Fibroblast of pulmonary artery (primary cell): ENCODE data around the gene PLXDC2.

Experiments used
- DNase-seq: peaks from one replicate; pipeline ENCODE4 v3.0.0-alpha.2; 2010; ENCODE audit warnings: low read depth
- H3K4me3 ChIP-seq: replicated peaks from 2 replicates; pipeline ENCODE4 v1.5.1; 2011; ENCODE audit warnings: low read depth, mild to moderate bottlenecking, control low read depth, low read length, moderate library complexity
- TF ChIP-seq, protein P1 (sequence below): IDR thresholded peaks from 2 replicates; pipeline ENCODE4 v1.5.1; 2011; ENCODE audit warnings: mild to moderate bottlenecking, control low read depth, low read length, inconsistent platforms; ENCODE audit errors: missing control alignments

Gene PLXDC2

DNA sequence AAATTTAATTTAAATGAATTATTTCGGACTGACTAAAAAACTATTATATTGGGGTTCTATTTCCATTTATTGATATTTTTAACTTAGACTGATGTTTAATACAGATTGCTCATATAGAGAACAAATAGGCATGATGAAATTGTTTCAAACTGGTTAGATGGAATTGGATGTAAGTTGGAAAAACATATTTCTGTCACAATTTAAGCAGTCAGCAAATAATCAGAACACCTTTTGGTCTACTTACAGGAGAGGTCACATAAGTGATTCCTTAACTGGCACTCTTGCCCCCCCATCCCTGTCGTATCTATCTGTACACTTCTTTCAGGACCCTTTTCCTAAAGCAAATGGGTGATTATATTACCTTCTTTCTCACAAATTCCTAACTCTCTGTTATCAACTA lies 138.4 kb downstream of the PLXDC2 start:
- H3K4me3 ChIP-seq, result no peak overlapping the region
- TF ChIP-seq, protein P1, sequence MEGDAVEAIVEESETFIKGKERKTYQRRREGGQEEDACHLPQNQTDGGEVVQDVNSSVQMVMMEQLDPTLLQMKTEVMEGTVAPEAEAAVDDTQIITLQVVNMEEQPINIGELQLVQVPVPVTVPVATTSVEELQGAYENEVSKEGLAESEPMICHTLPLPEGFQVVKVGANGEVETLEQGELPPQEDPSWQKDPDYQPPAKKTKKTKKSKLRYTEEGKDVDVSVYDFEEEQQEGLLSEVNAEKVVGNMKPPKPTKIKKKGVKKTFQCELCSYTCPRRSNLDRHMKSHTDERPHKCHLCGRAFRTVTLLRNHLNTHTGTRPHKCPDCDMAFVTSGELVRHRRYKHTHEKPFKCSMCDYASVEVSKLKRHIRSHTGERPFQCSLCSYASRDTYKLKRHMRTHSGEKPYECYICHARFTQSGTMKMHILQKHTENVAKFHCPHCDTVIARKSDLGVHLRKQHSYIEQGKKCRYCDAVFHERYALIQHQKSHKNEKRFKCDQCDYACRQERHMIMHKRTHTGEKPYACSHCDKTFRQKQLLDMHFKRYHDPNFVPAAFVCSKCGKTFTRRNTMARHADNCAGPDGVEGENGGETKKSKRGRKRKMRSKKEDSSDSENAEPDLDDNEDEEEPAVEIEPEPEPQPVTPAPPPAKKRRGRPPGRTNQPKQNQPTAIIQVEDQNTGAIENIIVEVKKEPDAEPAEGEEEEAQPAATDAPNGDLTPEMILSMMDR, result no peak
- no peak for DNase-seq

DNA sequence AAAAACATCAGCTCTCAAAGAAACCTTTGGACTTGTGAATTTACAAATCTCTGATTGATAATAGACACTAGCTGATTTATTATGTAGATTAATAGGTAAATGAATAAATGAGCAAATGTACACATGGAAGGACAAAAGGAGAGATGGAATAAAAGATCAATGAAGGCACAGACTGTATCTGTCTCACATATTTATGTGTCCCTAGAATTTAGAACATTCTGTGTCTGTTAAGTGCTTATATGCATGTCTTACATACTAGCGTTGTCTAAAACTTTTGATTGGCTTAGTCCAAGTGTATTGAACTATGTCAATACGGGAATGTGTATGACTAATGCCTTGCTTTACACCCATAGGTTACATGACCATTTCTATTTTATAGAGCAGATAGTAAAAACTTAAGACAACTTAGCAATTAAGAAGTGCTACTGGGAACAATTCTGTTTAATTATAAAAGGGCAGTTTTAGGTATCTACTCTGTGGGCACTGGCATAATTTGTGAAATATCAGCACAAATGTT lies 140.3 kb downstream of the PLXDC2 start:
- no peak overlapping the region for H3K4me3 ChIP-seq
- TF ChIP-seq, protein P1, result no peak
- DNase-seq, result no peak

DNA sequence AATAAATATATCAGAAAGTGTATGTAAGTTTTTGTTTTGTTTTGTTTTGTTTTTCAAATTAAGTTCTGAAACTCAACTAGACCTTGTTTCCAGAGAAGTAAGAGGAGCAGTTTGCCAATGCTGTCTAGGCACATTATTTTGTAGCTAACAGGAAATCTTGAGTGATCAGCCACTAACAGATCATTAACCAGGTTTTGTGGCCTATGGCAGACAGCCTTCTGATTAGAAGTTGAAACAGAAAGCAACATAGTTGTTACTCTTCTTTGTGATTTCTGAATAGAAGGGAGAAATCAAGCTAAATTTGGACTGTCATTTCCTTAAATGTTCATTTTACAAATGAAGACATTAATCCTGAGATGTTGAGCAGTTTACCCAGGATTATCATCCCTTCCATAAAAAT lies 142.6 kb downstream of the PLXDC2 start:
- H3K4me3 ChIP-seq, result no peak overlapping the region
- TF ChIP-seq, protein P1, result no peak
- no peak for DNase-seq

DNA sequence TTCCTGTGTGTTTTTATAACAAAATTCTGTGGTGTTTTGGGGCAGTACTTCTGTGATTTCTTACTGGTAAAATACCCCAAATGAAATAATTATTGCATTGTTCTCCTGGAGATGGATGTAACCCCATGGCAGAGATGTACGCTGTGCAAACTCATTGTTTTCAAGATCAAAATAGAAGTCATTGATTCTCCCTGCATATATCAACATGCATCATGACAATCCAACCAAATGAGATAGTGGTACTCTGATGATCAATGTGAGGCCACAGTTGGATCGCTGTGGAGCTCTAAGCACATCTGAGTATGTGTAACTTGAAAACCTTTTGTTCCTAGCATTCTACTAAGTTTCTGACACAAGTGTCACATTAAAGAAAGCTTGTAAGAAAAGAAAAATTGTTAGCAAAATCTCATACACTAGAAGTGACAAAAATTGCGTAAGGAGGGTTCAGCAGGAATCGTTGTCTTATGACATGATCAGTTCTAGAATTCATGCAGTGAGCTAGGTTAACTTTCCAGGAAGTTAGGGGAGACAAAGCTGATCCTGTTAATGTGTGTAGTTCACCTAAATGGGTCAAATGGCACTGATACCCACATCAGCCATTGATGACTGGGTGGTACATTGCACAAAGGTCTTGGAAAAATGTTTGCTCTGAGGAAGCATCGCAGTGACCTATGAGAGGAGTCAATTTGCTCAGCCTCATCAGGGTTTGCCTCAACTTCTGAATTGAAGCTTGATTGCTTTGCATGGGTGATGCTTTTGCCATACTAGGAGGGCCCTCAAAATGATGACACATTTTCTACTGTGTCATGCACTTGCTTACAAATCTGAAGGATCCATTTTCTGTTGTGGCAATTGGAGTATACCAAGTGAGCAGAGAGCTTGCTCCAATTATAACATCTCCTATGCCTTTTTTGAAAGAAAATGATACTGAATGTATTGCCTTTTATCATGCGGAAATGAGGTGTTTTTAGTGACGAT lies 145.1 kb downstream of the PLXDC2 start:
- DNase-seq, result no peak

DNA sequence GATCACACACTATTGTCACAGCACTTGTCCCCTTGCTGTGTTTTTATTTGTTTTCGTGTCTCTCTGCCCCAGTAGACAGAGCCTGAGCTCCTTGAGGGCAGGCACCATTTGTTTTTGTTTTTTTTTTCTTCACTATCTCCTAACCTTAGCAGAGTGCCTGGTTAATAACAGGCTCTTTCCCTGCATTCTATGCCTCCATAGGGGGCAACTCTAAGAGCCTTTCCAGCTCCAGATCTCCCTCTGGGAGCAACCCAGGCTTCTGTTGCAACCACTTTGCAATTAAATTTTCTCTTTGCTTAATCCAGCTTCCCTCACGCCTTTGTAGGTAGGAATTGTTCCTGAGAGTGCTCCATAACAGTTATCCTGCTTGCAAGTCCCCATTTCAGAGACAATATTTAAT lies 148.4 kb downstream of the PLXDC2 start:
- no peak overlapping the region for H3K4me3 ChIP-seq
- TF ChIP-seq, protein P1, result no peak
- DNase-seq, result no peak

More for the DNA sequence above, 145.1 kb downstream of the PLXDC2 start:
- no peak overlapping the region for H3K4me3 ChIP-seq
- TF ChIP-seq, protein P1, result no peak

DNA sequence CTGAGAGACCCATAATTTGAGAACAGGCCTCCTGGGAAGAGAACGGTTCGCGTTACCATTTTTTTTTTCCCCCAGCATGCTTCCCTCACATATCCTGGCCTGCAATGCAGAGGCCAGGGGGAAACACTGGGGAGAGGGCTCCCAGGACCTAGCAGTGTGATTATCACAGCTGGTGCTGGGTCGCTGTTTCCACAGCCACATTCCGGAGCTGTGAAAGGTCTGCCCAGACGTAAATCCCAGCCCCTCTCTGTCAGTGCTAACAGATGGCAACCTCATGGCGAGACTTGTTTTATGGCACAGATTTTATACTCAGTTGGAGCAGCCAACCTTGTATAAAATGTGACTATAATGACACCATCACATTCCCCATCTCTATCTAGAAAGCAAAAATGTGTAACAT lies 150.5 kb downstream of the PLXDC2 start:
- DNase-seq, result no peak
- no peak overlapping the region for H3K4me3 ChIP-seq
- TF ChIP-seq, protein P1, result no peak
